ENCODE data around the gene MAPKAP1.

MAPKAP1 gene

GRCh38 chr9:125431741-125432271, 275.2 kb downstream of the MAPKAP1 start:
- DNase-seq (ENCODE audit: low read depth), result no peak

DNA sequence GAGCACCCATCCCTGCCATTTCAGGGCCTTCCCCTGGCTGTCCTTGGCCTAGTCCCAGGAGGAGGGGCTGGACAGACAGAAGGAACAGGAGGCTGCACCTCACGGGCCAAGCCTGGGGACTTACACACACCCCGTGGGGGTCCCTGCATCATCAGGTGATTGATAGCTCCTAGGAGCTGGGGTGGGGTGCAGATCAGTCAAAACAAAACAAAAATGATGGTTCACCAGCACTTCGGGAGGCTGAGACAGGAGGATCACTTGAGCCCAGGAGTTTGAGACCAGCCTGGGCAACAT, 276.0 kb downstream of the MAPKAP1 start:
- no peak for DNase-seq (ENCODE audit: low read depth)

- no peak for DNase-seq (ENCODE audit: low read depth)
Observed at GRCh38 chr9:125430161-125431011, 276.6 kb downstream of the MAPKAP1 start.

DNA sequence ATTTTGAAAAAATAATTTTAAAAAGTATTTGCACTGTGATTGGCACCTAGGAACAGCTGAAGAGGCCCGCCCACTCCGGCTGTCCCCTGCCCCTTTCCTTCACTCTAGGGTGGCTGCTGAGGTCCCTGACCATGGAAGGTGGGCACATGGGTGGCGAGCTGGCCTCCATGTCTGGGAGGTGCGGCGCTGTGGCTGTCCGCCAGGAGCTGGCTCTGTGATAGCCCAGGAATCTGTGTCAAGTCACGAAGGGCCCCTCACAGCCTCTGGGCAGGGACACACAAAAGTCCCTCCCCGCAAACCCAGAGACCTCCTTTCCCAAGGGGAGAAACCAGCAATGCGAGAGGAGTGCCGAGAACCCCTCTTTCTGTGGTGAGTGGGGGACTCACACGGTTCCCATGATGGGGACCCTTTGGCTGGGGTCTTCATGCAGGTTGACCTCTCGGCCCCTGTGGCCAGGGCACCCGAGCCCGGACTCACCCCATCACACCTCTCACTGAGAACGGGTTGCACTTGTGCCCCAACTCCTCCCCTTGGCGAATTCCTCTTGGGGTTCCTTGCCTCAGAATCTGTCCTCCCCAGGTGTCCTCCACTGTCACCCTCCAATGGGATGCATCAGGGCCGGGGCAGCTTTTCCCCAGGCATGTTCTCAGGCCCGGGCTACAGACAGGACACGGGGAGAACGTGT, 277.4 kb downstream of the MAPKAP1 start:
- no peak for DNase-seq (ENCODE audit: low read depth)

GRCh38 chr9:125428902-125429467, 278.0 kb downstream of the MAPKAP1 start:
- DNase-seq (ENCODE audit: low read depth), result no peak

DNA sequence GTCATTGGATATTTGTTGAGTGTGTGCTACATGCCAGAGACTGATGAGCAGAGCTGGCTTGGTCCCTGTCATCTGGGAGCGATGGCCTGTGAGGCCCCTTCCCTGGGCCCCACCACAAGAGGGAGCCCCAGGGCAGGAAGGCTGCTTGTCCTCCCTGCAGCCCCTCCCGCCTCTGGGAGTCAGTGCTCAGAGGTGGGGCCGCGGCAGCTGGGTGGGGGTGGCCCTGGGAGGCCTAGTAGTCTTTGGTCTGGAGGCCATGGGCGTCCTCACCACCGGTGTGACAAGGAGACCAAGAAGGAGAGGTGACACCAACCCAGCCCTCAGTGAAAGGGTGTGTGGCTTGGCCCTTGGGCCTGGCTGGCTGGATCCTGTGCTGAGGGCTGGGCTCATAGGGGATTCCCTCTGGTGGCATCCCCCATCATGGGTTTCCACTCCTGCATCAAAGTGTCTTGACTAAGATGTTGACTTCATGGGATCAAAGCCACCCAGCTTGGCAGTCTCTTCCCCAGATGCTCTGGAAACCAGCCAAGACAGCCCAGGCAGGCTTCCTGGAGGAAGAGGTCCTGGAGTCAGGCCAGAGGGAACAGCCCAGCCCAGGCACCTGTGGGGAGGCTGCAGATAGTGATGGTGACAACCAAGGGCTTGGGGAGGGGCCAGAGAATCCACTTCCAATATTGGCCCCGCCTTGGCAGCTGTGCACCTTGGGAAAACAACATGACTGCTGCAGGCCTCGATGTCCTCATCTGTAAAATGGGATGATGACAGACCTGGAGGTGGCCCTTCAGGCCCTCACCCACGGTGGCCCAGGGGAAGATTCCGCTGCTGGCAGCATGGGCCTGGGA, 278.7 kb downstream of the MAPKAP1 start:
- DNase-seq (ENCODE audit: low read depth), result no peak

GRCh38 chr9:125427556-125427955, 279.5 kb downstream of the MAPKAP1 start:
- DNase-seq (ENCODE audit: low read depth), result no peak

GRCh38 chr9:125426926-125427325, 280.1 kb downstream of the MAPKAP1 start:
- DNase-seq (ENCODE audit: low read depth), result no peak

DNA sequence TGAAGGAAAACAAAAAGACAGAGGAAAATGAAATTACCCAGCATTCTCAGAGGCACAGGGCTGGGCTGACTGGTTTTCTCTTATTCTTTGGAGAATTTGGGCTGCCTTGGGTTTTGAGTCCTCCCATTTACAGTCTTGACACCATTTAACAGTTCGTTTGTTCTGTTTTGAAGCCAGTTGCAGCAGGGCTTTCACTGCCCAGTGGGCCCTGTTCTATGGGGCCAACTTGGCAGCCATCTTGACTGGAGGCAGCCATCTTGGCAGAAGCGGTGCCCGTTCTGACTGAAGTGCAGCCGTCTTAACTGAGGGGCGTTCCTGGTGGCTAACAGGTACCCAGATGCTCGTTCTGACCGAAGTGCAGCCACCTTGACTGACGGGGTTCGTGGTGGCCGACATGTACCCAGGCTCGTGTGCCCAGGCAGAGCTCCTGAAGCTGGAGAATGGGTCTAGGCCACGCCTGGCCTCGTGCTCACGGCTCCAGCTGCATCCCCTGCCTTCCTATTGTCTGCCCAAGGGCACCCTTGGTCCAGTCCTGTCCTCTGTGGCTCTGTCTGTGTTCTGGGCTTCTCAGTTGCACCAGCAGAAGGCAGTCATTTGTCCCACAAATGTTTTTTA, 281.0 kb downstream of the MAPKAP1 start:
- DNase-seq (ENCODE audit: low read depth), result no peak

DNA sequence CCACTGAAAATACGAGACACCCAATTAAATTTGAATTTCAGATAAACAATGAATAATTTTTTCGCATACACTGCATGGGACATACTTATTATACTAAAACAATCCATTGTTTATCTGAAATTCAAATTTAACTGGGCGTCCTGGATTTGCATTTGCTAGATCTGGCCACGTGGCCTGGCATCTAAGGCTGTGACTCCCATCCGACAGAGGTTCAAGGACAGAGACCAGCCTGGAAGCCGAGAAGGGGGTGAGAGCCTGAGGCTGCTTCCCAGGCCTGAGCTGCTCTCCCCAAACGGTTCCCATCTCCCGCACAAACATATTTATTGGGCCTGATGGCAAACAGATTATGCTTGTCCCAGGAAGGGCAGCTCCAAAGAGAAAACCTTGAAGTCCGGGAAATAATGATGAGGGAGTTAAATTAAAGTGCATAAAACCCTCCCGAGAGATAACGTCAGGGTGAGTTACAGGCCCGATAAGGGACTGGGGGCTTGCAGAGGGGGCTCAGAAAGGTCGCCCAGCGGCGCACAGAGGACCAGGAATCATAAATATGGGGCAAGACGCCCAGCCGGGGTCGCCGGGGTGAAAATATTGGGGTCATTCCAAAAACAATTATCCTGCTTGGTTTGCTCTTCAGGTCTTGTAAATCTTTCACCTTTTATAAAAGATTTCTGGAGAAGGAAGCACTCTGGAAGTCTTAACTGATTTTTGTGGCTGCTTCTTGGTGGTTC, 281.7 kb downstream of the MAPKAP1 start:
- no peak for DNase-seq (ENCODE audit: low read depth)

DNA sequence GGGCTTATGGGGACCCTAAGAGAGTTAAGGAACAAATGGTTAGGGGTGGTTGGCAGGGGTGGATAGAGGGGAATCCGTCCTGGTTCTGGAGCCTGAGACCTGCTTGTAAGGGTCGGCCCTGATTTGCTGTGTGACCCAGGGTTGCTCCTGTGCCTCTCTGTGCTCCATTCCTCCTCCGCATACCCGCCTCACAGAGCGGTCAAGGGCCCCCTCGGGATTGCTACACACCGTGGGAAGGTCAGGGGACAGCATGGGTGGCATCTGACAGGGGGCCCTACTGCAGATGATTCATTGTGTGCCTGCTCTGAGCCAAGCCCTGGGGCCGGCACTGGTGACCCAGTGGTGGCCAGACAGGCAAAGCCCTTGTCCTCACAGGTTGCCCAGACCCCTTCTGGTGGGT, 283.0 kb downstream of the MAPKAP1 start:
- no peak for DNase-seq (ENCODE audit: low read depth)

DNA sequence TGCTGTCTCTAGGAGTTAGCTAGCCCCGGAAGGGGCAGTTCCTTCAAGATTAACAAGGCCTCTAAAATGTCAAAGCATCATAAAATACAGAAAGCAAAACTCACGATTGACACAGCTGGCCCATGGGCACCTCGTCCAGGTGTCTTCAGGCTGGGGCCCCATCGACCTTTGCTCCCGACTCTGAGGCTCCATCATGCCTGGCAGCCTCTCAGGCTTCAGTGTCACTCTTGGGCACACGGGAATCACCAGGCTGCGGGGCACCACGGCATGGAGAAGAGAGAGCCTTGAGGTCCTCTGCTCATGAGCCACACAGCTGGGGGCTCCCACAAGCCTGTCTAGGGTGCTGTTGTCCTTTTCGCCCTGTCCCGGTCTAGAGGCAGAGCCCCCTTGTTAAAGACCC, 284.2 kb downstream of the MAPKAP1 start:
- DNase-seq (ENCODE audit: low read depth), result no peak

DNA sequence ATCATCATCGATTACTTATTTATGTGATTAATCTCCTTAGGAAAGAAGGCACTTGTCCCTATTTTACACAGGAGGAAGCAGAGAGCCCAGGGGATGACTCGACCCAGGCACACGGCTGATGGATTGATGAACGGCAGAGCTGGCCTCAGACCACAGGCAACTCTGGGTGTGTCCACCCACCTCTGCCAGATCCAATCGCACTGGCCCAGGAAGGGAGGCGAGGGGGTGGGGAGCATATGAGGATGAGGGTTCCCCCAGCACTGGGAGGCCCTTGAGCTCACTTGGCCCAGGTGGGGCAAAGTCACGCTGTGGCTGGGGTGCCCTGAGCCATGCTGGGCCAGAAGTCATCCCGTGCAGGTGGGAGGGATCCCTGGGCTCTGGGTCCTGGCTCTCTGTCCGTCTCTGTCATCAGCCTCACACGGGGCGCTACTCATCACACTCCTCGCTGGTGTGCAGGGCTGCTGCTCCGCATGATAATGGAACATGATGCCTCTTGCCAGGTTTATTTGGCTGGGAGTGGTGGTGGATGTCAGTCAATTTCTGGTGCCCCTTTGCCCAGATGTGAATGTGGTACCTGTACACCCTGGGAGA, 285.3 kb downstream of the MAPKAP1 start:
- DNase-seq (ENCODE audit: low read depth), result no peak

- no peak for DNase-seq (ENCODE audit: low read depth)
Observed at GRCh38 chr9:125421166-125421565, 285.8 kb downstream of the MAPKAP1 start.

- no peak for DNase-seq (ENCODE audit: low read depth)
Observed at GRCh38 chr9:125418404-125418803, 288.6 kb downstream of the MAPKAP1 start.

DNA sequence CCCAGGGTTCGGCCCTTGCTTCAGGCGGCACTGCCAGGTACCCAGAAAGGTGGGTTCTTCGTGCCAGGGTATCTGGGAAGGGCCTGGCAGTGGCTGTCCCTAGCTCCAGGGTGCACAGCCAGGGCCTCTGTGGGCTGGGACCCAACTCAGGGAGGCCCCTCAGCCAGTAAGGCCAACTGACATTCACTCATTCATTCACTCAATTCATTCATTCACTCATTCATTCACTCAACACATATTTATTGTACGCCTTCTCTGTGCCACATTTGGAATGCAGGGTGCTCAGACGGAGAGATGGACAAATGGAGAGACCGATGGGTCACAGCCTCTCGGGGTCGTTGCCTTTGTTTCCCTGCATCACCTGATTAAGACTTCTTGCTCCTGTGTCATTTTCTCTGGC, 290.5 kb downstream of the MAPKAP1 start:
- no peak for DNase-seq (ENCODE audit: low read depth)

DNA sequence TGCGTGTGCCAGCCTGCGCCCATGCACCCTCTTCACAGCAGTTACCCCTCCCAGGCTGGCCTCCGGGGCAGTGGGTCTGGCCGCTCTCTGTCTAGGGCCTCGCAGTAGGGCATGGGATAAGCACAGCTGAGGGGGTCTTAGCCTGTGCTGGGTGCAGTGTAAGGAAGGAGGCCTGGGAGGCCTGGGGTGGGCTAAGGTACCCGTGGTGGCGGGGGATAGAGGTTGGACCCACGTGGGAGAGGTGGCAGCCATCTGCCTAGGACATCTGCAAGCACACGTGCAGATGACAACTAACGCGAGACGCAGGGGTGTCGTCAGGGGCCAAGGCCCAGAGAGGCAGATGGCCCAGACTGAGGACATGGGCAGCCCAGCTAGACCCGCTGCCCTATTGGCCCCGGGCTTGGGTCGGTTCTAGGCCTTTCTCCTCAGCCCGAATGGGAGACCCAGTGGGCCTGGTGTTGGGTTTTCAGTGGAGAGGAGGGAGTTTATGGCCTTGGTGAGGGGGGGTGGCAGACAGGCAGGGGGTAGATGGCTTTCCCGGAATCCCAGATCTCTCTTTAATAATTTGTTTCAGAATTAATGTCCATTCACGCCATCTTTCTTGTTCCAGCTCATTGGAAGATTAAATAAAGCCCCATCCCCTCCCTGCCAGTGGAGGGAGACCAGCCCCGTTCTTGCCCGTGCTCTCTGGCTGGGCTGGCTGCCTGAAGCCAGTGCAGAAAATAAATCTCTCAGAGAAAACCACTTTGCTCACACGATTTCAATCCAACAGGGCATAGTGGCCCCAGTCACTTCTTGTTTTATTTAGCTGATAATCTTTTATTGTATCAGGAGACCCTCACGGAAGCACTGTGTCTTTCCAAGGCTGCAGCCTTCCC, 291.2 kb downstream of the MAPKAP1 start:
- no peak for DNase-seq (ENCODE audit: low read depth)

DNA sequence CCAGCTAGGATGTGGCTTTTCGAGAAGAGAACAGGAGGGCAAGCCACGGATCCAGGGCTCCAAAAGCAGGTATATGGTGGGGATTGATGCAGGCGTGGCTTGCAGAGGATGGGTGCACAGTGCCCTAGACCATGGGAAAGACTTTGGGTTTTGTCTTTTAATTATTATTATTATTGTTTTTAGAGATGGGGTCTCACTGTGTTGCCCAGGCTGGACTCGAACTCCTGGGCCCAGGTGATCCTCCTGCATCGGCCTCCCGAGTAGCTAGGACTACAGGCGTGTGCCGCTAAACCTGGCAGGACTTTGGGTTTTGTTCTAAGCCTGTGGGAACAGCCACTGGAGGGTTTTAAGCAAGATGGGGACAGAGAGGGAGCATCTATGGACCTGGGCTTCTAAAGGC, 293.4 kb downstream of the MAPKAP1 start:
- no peak for DNase-seq (ENCODE audit: low read depth)

GRCh38 chr9:125412166-125412565, 294.8 kb downstream of the MAPKAP1 start:
- DNase-seq (ENCODE audit: low read depth), result no peak
